Measurements from ENCODE around the gene DNAH9. TPM values are rescaled to one million over a fixed set of nuclear protein-coding genes. Genes with fewer than 3 reads are reported as not detected.

Gene DNAH9
- total RNA-seq, 1 donor from 2014 or later, result 0.08 TPM

DNA sequence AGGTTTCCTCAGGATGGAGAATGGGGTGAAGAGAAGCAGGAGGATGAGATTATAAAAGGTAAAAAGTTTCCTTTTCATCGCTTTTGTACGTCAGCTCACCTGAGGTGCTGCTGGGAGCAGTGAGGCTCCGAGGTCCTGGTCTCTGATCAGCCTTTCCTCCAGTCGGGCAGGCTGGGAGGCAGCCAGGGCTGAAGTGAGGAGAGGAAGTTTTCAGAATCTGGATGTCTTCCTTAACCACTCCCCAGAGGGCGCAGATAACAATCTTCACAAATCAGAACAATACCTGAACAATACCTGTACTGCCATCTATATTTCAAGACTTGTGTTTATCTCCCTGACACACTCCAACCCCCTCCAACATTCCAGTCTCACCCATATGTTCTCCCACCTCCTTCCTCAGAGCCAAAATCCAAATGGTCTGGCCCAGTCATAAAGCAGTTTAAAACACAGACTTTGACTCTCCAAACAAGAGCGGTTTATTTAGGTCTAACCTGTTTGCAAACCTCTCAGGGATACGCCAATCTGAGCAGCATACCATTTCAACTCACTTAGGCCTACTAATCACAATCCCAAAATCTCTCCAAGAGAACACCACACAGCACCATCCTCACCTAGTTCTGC is 392.2 kb downstream of the DNAH9 start:
- Histone ChIP-seq H3K9me3 (replicated peaks) (no peaks in the 10 kb centered on the region), H3K27ac (replicated peaks) (no peak overlapping the region), H3K4me3 (no peak overlapping the region), H3K36me3 (peaks cover 50% of the 10 kb centered on the region), H3K4me1 (peaks cover 9% of the 10 kb centered on the region), H3K27me3 (ENCODE audit: low read depth) (no peaks in the 10 kb centered on the region)
- no peak for DNase-seq
- intact Hi-C loops (cut with micrococcal nuclease), result no loop called here
- TF ChIP-seq, protein P1, sequence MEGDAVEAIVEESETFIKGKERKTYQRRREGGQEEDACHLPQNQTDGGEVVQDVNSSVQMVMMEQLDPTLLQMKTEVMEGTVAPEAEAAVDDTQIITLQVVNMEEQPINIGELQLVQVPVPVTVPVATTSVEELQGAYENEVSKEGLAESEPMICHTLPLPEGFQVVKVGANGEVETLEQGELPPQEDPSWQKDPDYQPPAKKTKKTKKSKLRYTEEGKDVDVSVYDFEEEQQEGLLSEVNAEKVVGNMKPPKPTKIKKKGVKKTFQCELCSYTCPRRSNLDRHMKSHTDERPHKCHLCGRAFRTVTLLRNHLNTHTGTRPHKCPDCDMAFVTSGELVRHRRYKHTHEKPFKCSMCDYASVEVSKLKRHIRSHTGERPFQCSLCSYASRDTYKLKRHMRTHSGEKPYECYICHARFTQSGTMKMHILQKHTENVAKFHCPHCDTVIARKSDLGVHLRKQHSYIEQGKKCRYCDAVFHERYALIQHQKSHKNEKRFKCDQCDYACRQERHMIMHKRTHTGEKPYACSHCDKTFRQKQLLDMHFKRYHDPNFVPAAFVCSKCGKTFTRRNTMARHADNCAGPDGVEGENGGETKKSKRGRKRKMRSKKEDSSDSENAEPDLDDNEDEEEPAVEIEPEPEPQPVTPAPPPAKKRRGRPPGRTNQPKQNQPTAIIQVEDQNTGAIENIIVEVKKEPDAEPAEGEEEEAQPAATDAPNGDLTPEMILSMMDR (IDR thresholded peaks at IDR 0.05; ENCODE audit: borderline replicate concordance), result no peak

DNA sequence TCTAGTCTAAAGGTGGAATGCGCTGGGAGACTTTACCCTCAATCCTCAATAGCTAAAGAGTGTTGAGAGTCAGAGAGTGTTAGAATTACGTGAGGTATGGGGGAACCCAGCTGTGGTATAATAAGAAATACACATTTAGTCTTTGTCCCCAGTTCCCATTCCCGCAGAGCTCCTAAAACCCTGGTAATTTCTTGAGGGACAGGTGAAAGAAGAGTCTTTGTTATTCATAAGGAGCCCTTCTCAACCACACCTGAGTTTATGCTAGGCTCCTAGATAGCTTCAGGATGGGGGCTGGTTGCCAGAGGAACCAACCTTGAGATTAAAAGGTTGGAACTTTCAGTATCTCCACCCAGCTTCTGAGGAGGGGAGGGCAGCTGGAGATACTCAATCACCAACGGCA is 393.2 kb downstream of the DNAH9 start:
- intact Hi-C loops (cut with micrococcal nuclease), result no loop called here
- H3K27me3 ChIP-seq (ENCODE audit: low read depth), result no peaks in the 10 kb centered on the region
- TF ChIP-seq, protein P1 (IDR thresholded peaks at IDR 0.05; ENCODE audit: borderline replicate concordance), result no peak

DNA sequence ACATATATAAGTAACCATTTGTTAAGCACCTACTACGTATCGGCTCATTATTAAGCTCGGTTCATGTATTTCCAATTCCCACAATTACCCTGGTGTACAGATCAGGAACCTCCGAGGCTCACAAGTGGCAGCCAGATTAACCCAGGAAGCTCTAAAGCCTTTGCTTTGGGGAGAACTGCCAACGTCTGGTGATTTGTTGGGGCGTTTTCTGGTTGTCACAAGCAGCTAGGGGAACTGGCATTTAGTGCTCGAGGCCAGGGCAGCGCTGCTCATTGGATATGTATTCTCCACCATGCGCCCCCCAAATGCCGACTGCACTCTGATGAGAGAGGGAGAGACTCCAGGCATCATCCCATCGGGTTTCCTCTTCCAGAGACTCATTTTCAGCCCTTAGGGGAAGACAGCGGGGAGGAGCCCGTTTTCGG is 398.5 kb downstream of the DNAH9 start:
- no peak for DNase-seq
- H3K4me3 ChIP-seq, result peak overlapping the region; percentile 84
- H3K9me3 ChIP-seq (replicated peaks), result no peaks in the 10 kb centered on the region
- H3K27me3 ChIP-seq (ENCODE audit: low read depth), result no peaks in the 10 kb centered on the region
- intact Hi-C loops (cut with micrococcal nuclease), result no loop called here
- TF ChIP-seq, protein P1 (IDR thresholded peaks at IDR 0.05; ENCODE audit: borderline replicate concordance), result peak; percentile 31
- peaks cover 12% of the 10 kb centered on the region for H3K36me3 ChIP-seq
- H3K27ac ChIP-seq (replicated peaks), result peak overlapping the region; percentile 92
- H3K4me1 ChIP-seq, result peaks cover 25% of the 10 kb centered on the region

More for the DNA sequence above, 393.2 kb downstream of the DNAH9 start:
- Histone ChIP-seq H3K4me1 (peaks cover 18% of the 10 kb centered on the region), H3K4me3 (no peak overlapping the region), H3K9me3 (replicated peaks) (no peaks in the 10 kb centered on the region), H3K36me3 (peaks cover 50% of the 10 kb centered on the region), H3K27ac (replicated peaks) (no peak overlapping the region)
- no peak for DNase-seq

DNA sequence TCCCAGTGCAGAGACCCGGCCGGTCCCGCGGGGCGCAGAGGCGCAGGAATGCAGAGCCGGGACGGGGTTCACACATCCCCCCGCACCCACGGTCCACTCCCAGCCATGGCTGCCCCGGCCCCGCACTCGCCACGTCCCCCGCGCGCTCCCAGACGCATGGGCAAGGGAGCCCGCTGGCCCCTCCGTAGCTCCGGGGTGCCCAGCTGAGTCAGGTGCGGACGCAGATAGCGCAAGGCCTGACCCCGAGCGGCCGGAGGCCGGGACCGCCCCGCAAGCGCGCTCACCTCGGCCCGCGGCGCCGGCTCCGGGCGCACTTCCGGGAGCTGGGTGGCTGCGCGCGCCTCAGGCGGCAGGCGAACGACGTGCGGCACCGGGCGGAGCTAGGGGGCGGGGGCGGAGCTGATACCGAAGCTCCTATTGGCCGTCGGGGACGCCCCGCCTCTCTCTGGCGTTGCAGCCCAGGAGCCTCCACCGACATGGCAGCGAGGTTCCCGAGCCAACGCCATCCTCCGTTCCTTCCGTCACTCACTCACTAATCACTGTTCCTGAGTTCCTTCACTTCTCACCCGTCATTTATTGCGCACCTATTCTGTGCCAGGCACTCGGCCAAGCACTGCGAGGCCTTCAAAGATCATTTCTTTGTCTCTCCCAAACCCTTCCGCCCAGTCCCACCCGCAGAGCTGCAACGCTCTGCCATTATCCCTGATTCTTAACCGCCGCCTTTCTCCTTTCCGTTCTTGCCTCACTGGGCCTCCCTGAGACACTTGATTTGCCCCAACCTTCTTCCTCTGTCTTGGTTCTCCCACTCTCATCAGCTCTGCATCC is 399.1 kb downstream of the DNAH9 start, which contains the start of gene ZNF18:
TSS of gene ZNF18 (minus strand) at position 329 of the 825 bp plus-strand sequence. CDS start 4,646 bp downstream, outside the sequence.
- Histone ChIP-seq H3K27ac (replicated peaks) (peak within 1 kb of the TSS; percentile 92), H3K27me3 (ENCODE audit: low read depth) (no peaks in the 10 kb centered on the region), H3K9me3 (replicated peaks) (no peaks in the 10 kb centered on the region), H3K4me1 (peaks cover 25% of the 10 kb centered on the region), H3K4me3 (peak within 1 kb of the TSS; percentile 84), H3K36me3 (peaks cover 5% of the 10 kb centered on the region)
- TF ChIP-seq, protein P1 (IDR thresholded peaks at IDR 0.05; ENCODE audit: borderline replicate concordance), result no peak
- intact Hi-C loops (cut with micrococcal nuclease), result no loop called here
- peak; percentile 98 for DNase-seq

DNA sequence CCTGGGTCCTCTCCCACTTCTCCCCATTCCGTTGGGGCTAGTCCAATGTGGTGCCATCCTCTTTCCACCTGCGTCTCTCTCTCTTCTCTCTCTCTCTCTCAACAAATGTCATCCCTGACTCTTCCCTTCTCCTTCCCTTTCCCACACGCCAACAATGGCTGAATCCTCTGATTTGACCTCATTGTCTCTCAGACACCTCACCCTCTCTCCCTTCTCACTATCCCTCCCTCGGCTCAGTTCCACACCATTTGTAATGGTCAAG is 399.6 kb downstream of the DNAH9 start:
- no peaks in the 10 kb centered on the region for H3K27me3 ChIP-seq (ENCODE audit: low read depth)
- H3K4me3 ChIP-seq, result peak overlapping the region; percentile 84
- peaks cover 25% of the 10 kb centered on the region for H3K4me1 ChIP-seq
- peak overlapping the region; percentile 92 for H3K27ac ChIP-seq (replicated peaks)
- peaks cover under 1% of the 10 kb centered on the region for H3K36me3 ChIP-seq
- intact Hi-C loops (cut with micrococcal nuclease), result no loop called here
- no peak for DNase-seq
- TF ChIP-seq, protein P1 (IDR thresholded peaks at IDR 0.05; ENCODE audit: borderline replicate concordance), result no peak
- H3K9me3 ChIP-seq (replicated peaks), result no peaks in the 10 kb centered on the region
